ENCODE results near the gene MCEMP1. TPM values are rescaled to one million over a fixed set of nuclear protein-coding genes. Genes with fewer than 3 reads are reported as not detected.

The MCEMP1 gene
- total and polyA plus RNA-seq, 2 experiments from 2014 or later, result not detected

GRCh38 chr19:7647156-7647555 is 29.7 kb upstream of the MCEMP1 start:
- no peaks in the 10 kb centered on the region for H3K27me3 ChIP-seq
- no peak overlapping the region for H3K4me3 ChIP-seq
- H4K20me1 ChIP-seq (ENCODE audit: insufficient read depth, poor library complexity, severe bottlenecking), result no peaks in the 10 kb centered on the region
- no peak overlapping the region for H3K4me2 ChIP-seq
- H2AFZ ChIP-seq, result no peak overlapping the region
- H3K9me2 ChIP-seq (replicated peaks; ENCODE audit: insufficient read depth), result no peaks in the 10 kb centered on the region
- TF ChIP-seq EZH2 (IDR thresholded peaks at IDR 0.05; ENCODE audit: borderline replicate concordance) (no peak), CTCF (IDR thresholded peaks at IDR 0.05; ENCODE audit: poor library complexity) (no peak), EZH2phosphoT487 (IDR thresholded peaks at IDR 0.05; ENCODE audit: low read depth, severe bottlenecking, unreplicated experiment) (no peak)
- no peaks in the 10 kb centered on the region for H3K79me2 ChIP-seq
- WGBS (ENCODE audit: low lambda C conversion rate, missing lambda C conversion rate), result 98% methylated on average over 19 of the region's 26 CpGs
- H3K9me3 ChIP-seq (ENCODE audit: low read depth), result no peaks in the 10 kb centered on the region
- no peaks in the 10 kb centered on the region for H3K4me1 ChIP-seq (ENCODE audit: insufficient read depth)
- DNase-seq (ENCODE audit: low spot score), result no peak
- H3K36me3 ChIP-seq (replicated peaks; ENCODE audit: insufficient read depth, low read depth), result no peaks in the 10 kb centered on the region
- H3K27ac ChIP-seq, result no peak overlapping the region

- no peak overlapping the region for H3K27ac ChIP-seq
- 94% methylated on average over 15 of the region's 15 CpGs for WGBS (ENCODE audit: low lambda C conversion rate, missing lambda C conversion rate)
Measured at GRCh38 chr19:7648265-7649014, 28.4 kb upstream of the MCEMP1 start.

GRCh38 chr19:7650148-7650547 is 26.7 kb upstream of the MCEMP1 start:
- no peaks in the 10 kb centered on the region for H3K36me3 ChIP-seq (replicated peaks; ENCODE audit: insufficient read depth, low read depth)
- no peak overlapping the region for H3K4me3 ChIP-seq
- H3K4me2 ChIP-seq, result no peak overlapping the region
- no peak overlapping the region for H2AFZ ChIP-seq
- no peak overlapping the region for H3K27ac ChIP-seq
- H3K9me3 ChIP-seq (ENCODE audit: low read depth), result no peaks in the 10 kb centered on the region
- no peak for DNase-seq (ENCODE audit: low spot score)
- no peaks in the 10 kb centered on the region for H3K79me2 ChIP-seq
- H3K9me2 ChIP-seq (replicated peaks; ENCODE audit: insufficient read depth), result no peaks in the 10 kb centered on the region
- H3K27me3 ChIP-seq, result no peaks in the 10 kb centered on the region
- TF ChIP-seq EZH2phosphoT487 (IDR thresholded peaks at IDR 0.05; ENCODE audit: low read depth, severe bottlenecking, unreplicated experiment) (no peak), EZH2 (IDR thresholded peaks at IDR 0.05; ENCODE audit: borderline replicate concordance) (no peak), CTCF (IDR thresholded peaks at IDR 0.05; ENCODE audit: poor library complexity) (no peak)
- WGBS (ENCODE audit: low lambda C conversion rate, missing lambda C conversion rate), result 40% methylated on average over 2 of the region's 2 CpGs
- H3K4me1 ChIP-seq (ENCODE audit: insufficient read depth), result no peaks in the 10 kb centered on the region
- H4K20me1 ChIP-seq (ENCODE audit: insufficient read depth, poor library complexity, severe bottlenecking), result no peaks in the 10 kb centered on the region

More at GRCh38 chr19:7648265-7649014, 28.4 kb upstream of the MCEMP1 start:
- H4K20me1 ChIP-seq (ENCODE audit: insufficient read depth, poor library complexity, severe bottlenecking), result no peaks in the 10 kb centered on the region
- H3K4me3 ChIP-seq, result no peak overlapping the region
- TF ChIP-seq EZH2 (IDR thresholded peaks at IDR 0.05; ENCODE audit: borderline replicate concordance), result no peak
- TF ChIP-seq EZH2phosphoT487 (IDR thresholded peaks at IDR 0.05; ENCODE audit: low read depth, severe bottlenecking, unreplicated experiment), result no peak
- TF ChIP-seq CTCF (IDR thresholded peaks at IDR 0.05; ENCODE audit: poor library complexity), result no peak
- no peaks in the 10 kb centered on the region for H3K79me2 ChIP-seq
- no peaks in the 10 kb centered on the region for H3K4me1 ChIP-seq (ENCODE audit: insufficient read depth)
- H3K9me2 ChIP-seq (replicated peaks; ENCODE audit: insufficient read depth), result no peaks in the 10 kb centered on the region
- H3K4me2 ChIP-seq, result no peak overlapping the region
- no peak overlapping the region for H2AFZ ChIP-seq
- H3K36me3 ChIP-seq (replicated peaks; ENCODE audit: insufficient read depth, low read depth), result no peaks in the 10 kb centered on the region
- DNase-seq (ENCODE audit: low spot score), result no peak
- no peaks in the 10 kb centered on the region for H3K27me3 ChIP-seq
- no peaks in the 10 kb centered on the region for H3K9me3 ChIP-seq (ENCODE audit: low read depth)
